Measurements from ENCODE around the gene PCYT2. TPM values are rescaled to one million over a fixed set of nuclear protein-coding genes. Genes with fewer than 3 reads are reported as not detected.
A peak's percentile ranks its signal among the peaks of the same experiment; 100 is the strongest.

Gene PCYT2
- total and polyA plus RNA-seq, 9 of the 15 experiments (the other 6 are each of a cell fraction or from before 2014, with no cell fraction given), result 0.92 to 134 (median 82.5) TPM

- TF ChIP-seq E2F8 (IDR thresholded peaks at IDR 0.05; ENCODE audit: low read depth, partially characterized antibody), result no peak
- TF ChIP-seq ZC3H4 (CRISPR knock-in tag; IDR thresholded peaks at IDR 0.05; ENCODE audit: borderline replicate concordance), result no peak
- TF ChIP-seq ZNF212 (CRISPR knock-in tag; IDR thresholded peaks at IDR 0.05), result no peak
- TF ChIP-seq HNRNPLL (IDR thresholded peaks at IDR 0.05; ENCODE audit: low read depth, low read length, poor library complexity, severe bottlenecking), result no peak
- 0 out of 2 replicates have a peak, but pooled peaks have one; percentile 11 for TF ChIP-seq AFF4 (CRISPR knock-in tag; IDR thresholded peaks at IDR 0.05)
- no peak for TF ChIP-seq CBX1 (IDR thresholded peaks at IDR 0.05; ENCODE audit: low read depth)
- no peak for TF ChIP-seq ZNF121 (CRISPR knock-in tag; conservative IDR thresholded peaks at IDR 0.05)
- no peak for TF ChIP-seq HCFC1 (IDR thresholded peaks at IDR 0.05; ENCODE audit: low read depth, low read length)
- TF ChIP-seq RBM15 (IDR thresholded peaks at IDR 0.05; ENCODE audit: insufficient read depth, low read length), result no peak
- no peak for TF ChIP-seq ARID1B (IDR thresholded peaks at IDR 0.05)
- TF ChIP-seq ZNF143 (CRISPR knock-in tag; IDR thresholded peaks at IDR 0.05), result 0 out of 2 replicates have a peak, but pooled peaks have one; percentile 13
- no peak for TF ChIP-seq BCOR (IDR thresholded peaks at IDR 0.05)
- no peak for TF ChIP-seq ZKSCAN3 (CRISPR knock-in tag; IDR thresholded peaks at IDR 0.05)
- TF ChIP-seq ZNF436 (CRISPR knock-in tag; IDR thresholded peaks at IDR 0.05), result no peak
- no peak for TF ChIP-seq ZNF586 (CRISPR knock-in tag; conservative IDR thresholded peaks at IDR 0.05)
- no peak for TF ChIP-seq NCOR1 (IDR thresholded peaks at IDR 0.05)
- TF ChIP-seq SMC3 (conservative IDR thresholded peaks at IDR 0.05; ENCODE audit: insufficient read depth, low read depth, low read length), result no peak
- no peak for TF ChIP-seq THAP12 (CRISPR knock-in tag; IDR thresholded peaks at IDR 0.05)
- no peak for TF ChIP-seq PHF8 (IDR thresholded peaks at IDR 0.05; ENCODE audit: borderline replicate concordance, low read length)
Observed at GRCh38 chr17:81858170-81858966, 52.8 kb downstream of the PCYT2 start (continued).
